Fibroblast of the aortic adventitia (primary cell): Measurements from ENCODE around the gene PKD2L1. TPM values are rescaled to one million over a fixed set of nuclear protein-coding genes. Genes with fewer than 3 reads are reported as not detected.

ENCODE experiments used
- DNase-seq: peaks from one replicate; pipeline ENCODE4 v3.0.0-alpha.2; 2010; ENCODE audit warnings: low read depth
- H3K4me3 ChIP-seq: 2 replicates; pipeline ENCODE4 v1.5.1; 2011; ENCODE audit warnings: low read depth, mild to moderate bottlenecking, control low read depth, low read length, moderate library complexity
- total RNA-seq: library from RNA; depleted of rRNA; stranded (reverse); fragments of >200 nt; gene quantifications from 2 replicates; pipeline ENCODE4 v1.2.3, GENCODE V29; 2012; ENCODE audit warnings: low replicate concordance
- TF ChIP-seq, protein P1 (sequence below): IDR thresholded peaks from 2 replicates; pipeline ENCODE4 v1.5.1; 2011; ENCODE audit warnings: mild to moderate bottlenecking, low read length, control low read depth, inconsistent platforms; ENCODE audit not compliant: insufficient read depth

PKD2L1 gene
- total RNA-seq, 1 donor = not detected

DNA sequence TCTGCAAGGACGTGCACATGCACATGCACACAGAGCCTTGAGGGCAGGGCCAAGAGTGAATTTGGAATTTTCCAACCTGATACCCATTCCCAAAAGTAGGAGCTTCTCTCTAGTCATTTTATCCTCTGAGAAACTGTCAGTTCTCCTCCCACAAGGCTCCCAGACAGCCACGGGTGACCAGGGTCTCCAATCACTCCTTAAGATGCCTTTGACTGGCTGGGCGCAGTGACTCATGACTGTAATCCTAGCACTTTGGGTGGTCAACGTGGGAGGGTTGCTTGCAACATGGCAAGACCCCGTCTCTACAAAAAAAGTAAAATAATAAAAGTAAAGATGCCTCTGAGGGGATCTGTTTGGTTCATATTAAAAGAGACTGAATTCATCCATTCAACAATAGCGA lies 30.2 kb upstream of the PKD2L1 start:
- DNase-seq = no peak
- H3K4me3 ChIP-seq = no peak overlapping the region
- TF ChIP-seq, protein P1, sequence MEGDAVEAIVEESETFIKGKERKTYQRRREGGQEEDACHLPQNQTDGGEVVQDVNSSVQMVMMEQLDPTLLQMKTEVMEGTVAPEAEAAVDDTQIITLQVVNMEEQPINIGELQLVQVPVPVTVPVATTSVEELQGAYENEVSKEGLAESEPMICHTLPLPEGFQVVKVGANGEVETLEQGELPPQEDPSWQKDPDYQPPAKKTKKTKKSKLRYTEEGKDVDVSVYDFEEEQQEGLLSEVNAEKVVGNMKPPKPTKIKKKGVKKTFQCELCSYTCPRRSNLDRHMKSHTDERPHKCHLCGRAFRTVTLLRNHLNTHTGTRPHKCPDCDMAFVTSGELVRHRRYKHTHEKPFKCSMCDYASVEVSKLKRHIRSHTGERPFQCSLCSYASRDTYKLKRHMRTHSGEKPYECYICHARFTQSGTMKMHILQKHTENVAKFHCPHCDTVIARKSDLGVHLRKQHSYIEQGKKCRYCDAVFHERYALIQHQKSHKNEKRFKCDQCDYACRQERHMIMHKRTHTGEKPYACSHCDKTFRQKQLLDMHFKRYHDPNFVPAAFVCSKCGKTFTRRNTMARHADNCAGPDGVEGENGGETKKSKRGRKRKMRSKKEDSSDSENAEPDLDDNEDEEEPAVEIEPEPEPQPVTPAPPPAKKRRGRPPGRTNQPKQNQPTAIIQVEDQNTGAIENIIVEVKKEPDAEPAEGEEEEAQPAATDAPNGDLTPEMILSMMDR = no peak

DNA sequence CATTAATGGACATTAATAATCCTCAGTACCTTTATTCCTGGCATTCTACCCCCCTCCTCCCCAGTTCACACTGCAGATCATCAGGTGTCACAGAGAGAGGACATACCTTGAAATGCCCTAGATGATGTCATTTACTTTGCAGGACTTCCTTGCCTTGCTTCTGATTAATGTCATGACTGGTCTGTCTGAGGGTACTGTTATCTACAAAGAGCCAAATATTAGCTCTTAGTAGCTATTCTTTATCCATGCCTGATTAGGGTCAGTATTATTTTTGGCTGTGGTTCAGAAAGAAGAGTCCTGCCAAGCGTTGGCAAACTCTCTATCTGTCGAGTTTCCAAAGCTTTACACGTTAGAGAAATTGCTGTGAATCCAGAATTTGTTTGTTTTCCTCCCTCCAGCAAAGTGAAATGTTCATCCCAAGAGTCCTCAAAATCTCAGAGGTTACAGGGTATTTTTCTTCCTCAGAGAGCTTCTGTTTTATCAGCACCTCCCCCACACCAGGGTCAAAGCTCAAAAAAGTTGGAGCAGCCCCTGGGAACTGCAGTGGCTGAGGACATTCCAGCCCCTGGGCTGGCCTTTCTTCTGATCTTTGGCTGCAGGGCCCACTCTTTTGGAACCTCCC lies 29.6 kb upstream of the PKD2L1 start:
- DNase-seq = peak; percentile 47
- TF ChIP-seq, protein P1 = no peak

DNA sequence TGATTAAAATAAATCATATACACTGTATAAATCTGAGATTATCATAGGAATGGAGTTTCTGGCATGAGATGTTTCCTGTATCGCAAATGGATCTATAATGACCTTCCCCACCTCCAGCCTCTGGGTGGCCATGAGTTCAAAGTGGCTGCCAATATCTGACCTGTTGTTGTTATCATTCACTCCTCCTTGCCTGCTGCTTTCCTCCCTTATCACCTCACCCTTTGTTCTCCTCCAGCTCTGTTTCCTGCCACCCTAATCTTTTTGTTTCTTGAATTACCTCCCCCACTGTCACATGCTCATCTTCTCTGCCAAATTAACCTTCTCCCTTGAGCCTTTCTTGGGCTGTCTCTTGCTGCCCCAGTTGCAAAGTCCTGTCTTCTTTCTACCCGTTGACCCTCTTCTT lies 29.0 kb upstream of the PKD2L1 start:
- DNase-seq = no peak
- TF ChIP-seq, protein P1 = no peak
- H3K4me3 ChIP-seq = no peak overlapping the region

More for the DNA sequence above, 29.6 kb upstream of the PKD2L1 start:
- no peak overlapping the region for H3K4me3 ChIP-seq

DNA sequence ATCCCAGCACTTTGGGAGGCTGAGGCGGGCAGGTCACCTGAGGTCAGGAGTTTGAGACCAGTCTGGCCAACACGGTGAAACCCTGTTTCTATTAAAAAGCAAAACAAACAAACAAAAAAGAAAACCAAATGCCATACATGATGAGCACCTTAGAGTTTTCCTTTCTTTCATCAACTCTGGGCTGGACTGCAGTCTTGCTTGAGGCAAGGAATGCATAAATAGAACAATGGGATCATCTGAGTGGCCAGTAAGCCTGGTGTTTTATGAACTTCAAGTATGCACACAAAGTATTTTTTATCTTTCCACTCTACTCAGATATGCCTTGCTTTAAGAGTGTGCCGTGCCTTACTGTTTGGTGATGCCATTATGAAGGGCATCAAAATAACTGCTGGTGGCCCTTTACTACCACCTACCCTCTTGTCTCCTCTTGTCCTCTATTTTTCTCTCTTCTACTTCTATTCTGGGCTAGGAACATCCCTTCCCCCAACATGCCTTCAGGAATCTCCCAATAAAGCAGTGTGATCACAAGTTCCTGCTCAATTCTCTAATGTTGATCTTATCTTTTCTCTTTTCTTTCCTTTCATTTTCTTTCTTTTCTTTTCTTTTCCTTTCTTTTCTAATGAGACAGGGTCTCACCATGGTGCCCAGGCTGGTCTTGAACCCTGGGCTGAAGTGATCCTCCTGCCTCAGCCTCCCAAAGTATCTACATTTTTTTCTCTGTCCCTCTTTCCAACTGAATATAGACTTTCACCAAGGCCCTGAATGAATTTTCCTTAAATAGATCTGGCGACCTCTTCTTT lies 27.2 kb upstream of the PKD2L1 start:
- peak; percentile 37 for DNase-seq
- TF ChIP-seq, protein P1 = no peak
- no peak overlapping the region for H3K4me3 ChIP-seq

DNA sequence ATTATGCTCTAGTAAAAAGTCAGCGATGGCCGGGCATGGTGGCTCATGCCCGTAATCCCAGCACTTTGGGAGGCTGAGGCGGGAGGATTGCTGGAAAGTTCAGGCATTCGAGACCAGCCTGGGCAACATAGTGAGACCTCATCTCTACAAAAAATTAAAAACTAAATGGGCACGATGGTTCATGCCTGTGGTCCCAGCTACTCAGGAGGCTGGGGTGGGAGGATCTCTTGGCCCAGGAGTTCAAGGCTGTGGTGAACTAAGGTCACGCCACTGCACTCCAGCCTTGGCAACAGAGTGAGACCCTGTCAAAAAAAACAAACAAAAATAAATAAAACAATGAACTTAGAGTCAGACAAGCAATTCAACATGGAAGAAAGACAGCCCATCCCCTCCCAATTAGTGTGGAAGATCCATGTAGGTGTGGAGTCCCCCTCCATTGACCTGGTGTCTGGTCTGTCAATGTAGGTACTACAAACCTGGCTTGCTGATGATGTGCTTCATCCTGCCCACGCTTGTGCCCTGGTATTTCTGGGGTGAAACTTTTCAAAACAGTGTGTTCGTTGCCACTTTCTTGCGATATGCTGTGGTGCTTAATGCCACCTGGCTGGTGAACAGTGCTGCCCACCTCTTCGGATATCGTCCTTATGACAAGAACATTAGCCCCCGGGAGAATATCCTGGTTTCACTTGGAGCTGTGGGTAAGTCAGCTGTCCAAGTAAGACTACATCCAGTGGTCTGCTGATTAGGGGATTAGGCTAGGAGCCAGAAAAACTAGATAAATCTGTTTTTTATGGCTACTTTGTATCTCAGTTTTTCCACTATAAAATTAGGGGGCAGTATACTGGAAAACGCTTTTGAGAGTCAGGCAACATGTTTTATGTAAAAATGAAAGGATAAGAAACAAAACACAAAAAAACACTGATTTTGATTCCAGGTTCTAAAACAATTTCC lies 26.3 kb upstream of the PKD2L1 start:
- DNase-seq = no peak
- H3K4me3 ChIP-seq = no peak overlapping the region
- TF ChIP-seq, protein P1 = no peak

DNA sequence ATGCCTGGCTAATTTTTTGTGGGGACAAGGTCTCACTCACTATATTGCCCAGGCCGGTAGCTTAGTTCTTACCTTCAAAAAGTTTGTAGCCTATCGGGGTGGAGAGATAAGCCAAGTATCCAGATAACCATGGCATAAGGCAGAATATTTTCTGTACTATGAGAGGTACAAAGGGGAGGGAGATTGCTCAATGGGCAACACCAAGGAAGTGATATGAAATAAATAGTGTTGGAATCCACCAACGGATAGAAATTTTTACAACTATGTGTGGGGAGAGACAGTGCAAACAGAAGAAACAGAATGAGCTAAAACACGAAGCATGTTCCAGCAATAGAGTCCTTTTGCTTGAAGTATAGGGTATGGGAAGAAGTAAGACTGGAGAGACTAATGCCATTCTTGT lies 25.1 kb upstream of the PKD2L1 start:
- DNase-seq = no peak
- TF ChIP-seq, protein P1 = no peak
- H3K4me3 ChIP-seq = no peak overlapping the region
